Esophagus muscularis mucosa (tissue), 2 donors: ENCODE data around the gene PHGDH.

Experiments
- POLR2A ChIP-seq: fragments of 450-650 bp; IDR thresholded peaks from one replicate; pipeline ENCODE4 v1.6.1; 2017; ENCODE audit warnings: antibody characterized with exemption, moderate library complexity, mild to moderate bottlenecking, low read depth
- POLR2AphosphoS5 ChIP-seq, 2 donors: sonication (generic); formaldehyde crosslinking; IDR thresholded peaks; one replicate each; pipeline ENCODE4 v1.6.1; 2017; ENCODE audit warnings: antibody characterized with exemption in 2 of 2

DNA sequence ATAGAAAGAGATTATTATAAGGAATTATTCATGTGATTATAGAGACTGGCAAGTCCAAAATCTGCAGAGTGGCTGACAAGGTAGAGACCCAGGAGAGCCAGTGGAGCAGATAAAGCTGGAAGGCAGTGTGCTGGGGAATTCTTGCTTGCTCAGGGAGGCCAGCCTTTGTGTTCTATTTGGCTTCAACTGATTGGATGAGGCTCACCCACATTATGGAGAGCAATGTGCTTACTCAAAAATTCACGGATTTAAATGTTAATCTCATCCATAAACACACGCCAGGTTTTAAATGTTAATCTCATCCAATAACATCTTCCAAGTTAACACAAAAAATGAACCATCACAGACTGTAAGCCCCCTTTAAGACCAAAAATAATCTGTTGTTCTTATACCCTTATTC, 30.2 kb upstream of the PHGDH start:
- TF ChIP-seq POLR2A (no peak), POLR2AphosphoS5 (IDR thresholded peaks at IDR 0.05) (no peak)
